HepG2 (cell line): Measurements from ENCODE around the gene ANAPC16. TPM values are rescaled to one million over a fixed set of nuclear protein-coding genes. Genes with fewer than 3 reads are reported as not detected.
A peak's percentile ranks its signal among the peaks of the same experiment; 100 is the strongest.

ENCODE experiments used
- ATAD3A ChIP-seq: sonication (generic); formaldehyde crosslinking; IDR thresholded peaks from 2 replicates; pipeline ENCODE4 v1.4.0; 2020; ENCODE audit warnings: missing genetic modification reagents
- CHCHD3 ChIP-seq: sonication (generic); formaldehyde crosslinking; IDR thresholded peaks from 2 replicates; pipeline ENCODE4 v1.8.0; 2022; ENCODE audit warnings: mild to moderate bottlenecking, missing genetic modification reagents, moderate library complexity
- DNMT3B ChIP-seq: conservative IDR thresholded peaks from 2 replicates; pipeline ENCODE4 v1.6.1; 2016; ENCODE audit warnings: missing biosample characterization, control low read depth
- KLF15 ChIP-seq: sonication (generic); formaldehyde crosslinking; IDR thresholded peaks from 2 replicates; pipeline ENCODE4 v1.8.1; 2023; ENCODE audit warnings: borderline replicate concordance, mild to moderate bottlenecking, inconsistent platforms, missing genetic modification reagents, mixed read lengths
- NCOR1 ChIP-seq: fragments of 200-600 bp; sonication (generic); IDR thresholded peaks from 2 replicates; pipeline ENCODE4 v1.7.0; 2017; ENCODE audit warnings: antibody characterized with exemption, low read length, borderline replicate concordance
- RXRB ChIP-seq: IDR thresholded peaks from 2 replicates; pipeline ENCODE4 v1.6.1; 2016; ENCODE audit warnings: borderline replicate concordance, missing genetic modification reagents, missing compliant biosample characterization
- SMC3 ChIP-seq: IDR thresholded peaks from 2 replicates; pipeline ENCODE4 v1.6.1; 2011; ENCODE audit warnings: low read length, improper control_type of control experiment
- ZFAT ChIP-seq: sonication (generic); formaldehyde crosslinking; conservative IDR thresholded peaks from 2 replicates; pipeline ENCODE4 v1.8.1; 2023; ENCODE audit warnings: missing genetic modification reagents, inconsistent platforms
- ZNF256 ChIP-seq: sonication (generic); formaldehyde crosslinking; conservative IDR thresholded peaks from 2 replicates; pipeline ENCODE4 v1.4.0; 2020; ENCODE audit warnings: missing genetic modification reagents
- ZNF337 ChIP-seq: sonication (generic); formaldehyde crosslinking; IDR thresholded peaks from 2 replicates; pipeline ENCODE4 v1.5.1; 2020; ENCODE audit warnings: missing genetic modification reagents, low read depth, mild to moderate bottlenecking, borderline replicate concordance
- ZNF431 ChIP-seq: sonication (generic); formaldehyde crosslinking; IDR thresholded peaks from 2 replicates; pipeline ENCODE4 v1.9.0; 2022; ENCODE audit warnings: missing genetic modification reagents, low read depth, mild to moderate bottlenecking, borderline replicate concordance
- ZSCAN5A ChIP-seq: sonication (generic); formaldehyde crosslinking; IDR thresholded peaks from 2 replicates; pipeline ENCODE4 v1.8.0; 2022; ENCODE audit warnings: mild to moderate bottlenecking, missing genetic modification reagents, borderline replicate concordance
- polyA plus RNA-seq, 8 experiments: library from polyadenylated mRNA; depleted of rRNA in 3 of 8; stranded (reverse) in 7 of 8; unstranded in 1 of 8; fragments of >200 nt; fragmentation: Illumina TruSeq in 4 of 8; extraction: Trizol in 4 of 8; gene quantifications; 2 replicates each; pipeline versions ENCODE4 v1.2.1 to v1.2.3, GENCODE V29; 2011 to 2016; ENCODE audit warnings: low read depth in 4 of 8, missing spikeins in 1 of 8, mixed read lengths in 1 of 8; ENCODE audit not compliant: insufficient read depth in 1 of 8
- total RNA-seq, 5 experiments: library from RNA; depleted of rRNA; stranded (reverse); fragments of >200 nt; fragmentation: Illumina TruSeq; extraction: Trizol; gene quantifications; 2 replicates each; pipeline ENCODE4 v1.2.3, GENCODE V29; 2016; ENCODE audit warnings: low read depth in 1 of 5
- TF ChIP-seq, protein P1 (sequence below): sonication (generic); formaldehyde crosslinking; IDR thresholded peaks from 2 replicates; pipeline ENCODE4 v1.5.1; 2020; ENCODE audit warnings: missing genetic modification reagents, mild to moderate bottlenecking, borderline replicate concordance
- TF ChIP-seq, protein P2 (sequence below), 2 experiments: fragments of 450-650 bp in 1 of 2; sonication (generic) in 1 of 2; formaldehyde crosslinking in 1 of 2; IDR thresholded peaks; 2 replicates each; pipeline versions ENCODE4 v1.6.1 to v1.8.0; 2016 to 2022; ENCODE audit warnings: antibody characterized with exemption in 1 of 2, mild to moderate bottlenecking in 1 of 2, missing genetic modification reagents in 1 of 2

Gene ANAPC16
- total and polyA plus RNA-seq, 2 of the 13 experiments (the other 11 are each of a cell fraction or from before 2014, with no cell fraction given): 74.8 to 89.4 TPM

GRCh38 chr10:72254813-72255568 is 39.2 kb downstream of the ANAPC16 start (continued):
- TF ChIP-seq, protein P1, sequence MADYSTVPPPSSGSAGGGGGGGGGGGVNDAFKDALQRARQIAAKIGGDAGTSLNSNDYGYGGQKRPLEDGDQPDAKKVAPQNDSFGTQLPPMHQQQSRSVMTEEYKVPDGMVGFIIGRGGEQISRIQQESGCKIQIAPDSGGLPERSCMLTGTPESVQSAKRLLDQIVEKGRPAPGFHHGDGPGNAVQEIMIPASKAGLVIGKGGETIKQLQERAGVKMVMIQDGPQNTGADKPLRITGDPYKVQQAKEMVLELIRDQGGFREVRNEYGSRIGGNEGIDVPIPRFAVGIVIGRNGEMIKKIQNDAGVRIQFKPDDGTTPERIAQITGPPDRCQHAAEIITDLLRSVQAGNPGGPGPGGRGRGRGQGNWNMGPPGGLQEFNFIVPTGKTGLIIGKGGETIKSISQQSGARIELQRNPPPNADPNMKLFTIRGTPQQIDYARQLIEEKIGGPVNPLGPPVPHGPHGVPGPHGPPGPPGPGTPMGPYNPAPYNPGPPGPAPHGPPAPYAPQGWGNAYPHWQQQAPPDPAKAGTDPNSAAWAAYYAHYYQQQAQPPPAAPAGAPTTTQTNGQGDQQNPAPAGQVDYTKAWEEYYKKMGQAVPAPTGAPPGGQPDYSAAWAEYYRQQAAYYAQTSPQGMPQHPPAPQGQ (CRISPR knock-in tag): no peak
- TF ChIP-seq ZSCAN5A (CRISPR knock-in tag) (no peak), KLF15 (no peak), ATAD3A (CRISPR knock-in tag) (no peak), ZNF337 (CRISPR knock-in tag) (no peak), RXRB (CRISPR knock-in tag) (peak; percentile 23; the same call in 1 of the 2 replicates), CHCHD3 (CRISPR knock-in tag) (no peak), ZFAT (CRISPR knock-in tag) (no peak), DNMT3B (CRISPR knock-in tag) (no peak), SMC3 (no peak), NCOR1 (no peak), ZNF431 (no peak), ZNF256 (CRISPR knock-in tag) (no peak)
- TF ChIP-seq, protein P2, sequence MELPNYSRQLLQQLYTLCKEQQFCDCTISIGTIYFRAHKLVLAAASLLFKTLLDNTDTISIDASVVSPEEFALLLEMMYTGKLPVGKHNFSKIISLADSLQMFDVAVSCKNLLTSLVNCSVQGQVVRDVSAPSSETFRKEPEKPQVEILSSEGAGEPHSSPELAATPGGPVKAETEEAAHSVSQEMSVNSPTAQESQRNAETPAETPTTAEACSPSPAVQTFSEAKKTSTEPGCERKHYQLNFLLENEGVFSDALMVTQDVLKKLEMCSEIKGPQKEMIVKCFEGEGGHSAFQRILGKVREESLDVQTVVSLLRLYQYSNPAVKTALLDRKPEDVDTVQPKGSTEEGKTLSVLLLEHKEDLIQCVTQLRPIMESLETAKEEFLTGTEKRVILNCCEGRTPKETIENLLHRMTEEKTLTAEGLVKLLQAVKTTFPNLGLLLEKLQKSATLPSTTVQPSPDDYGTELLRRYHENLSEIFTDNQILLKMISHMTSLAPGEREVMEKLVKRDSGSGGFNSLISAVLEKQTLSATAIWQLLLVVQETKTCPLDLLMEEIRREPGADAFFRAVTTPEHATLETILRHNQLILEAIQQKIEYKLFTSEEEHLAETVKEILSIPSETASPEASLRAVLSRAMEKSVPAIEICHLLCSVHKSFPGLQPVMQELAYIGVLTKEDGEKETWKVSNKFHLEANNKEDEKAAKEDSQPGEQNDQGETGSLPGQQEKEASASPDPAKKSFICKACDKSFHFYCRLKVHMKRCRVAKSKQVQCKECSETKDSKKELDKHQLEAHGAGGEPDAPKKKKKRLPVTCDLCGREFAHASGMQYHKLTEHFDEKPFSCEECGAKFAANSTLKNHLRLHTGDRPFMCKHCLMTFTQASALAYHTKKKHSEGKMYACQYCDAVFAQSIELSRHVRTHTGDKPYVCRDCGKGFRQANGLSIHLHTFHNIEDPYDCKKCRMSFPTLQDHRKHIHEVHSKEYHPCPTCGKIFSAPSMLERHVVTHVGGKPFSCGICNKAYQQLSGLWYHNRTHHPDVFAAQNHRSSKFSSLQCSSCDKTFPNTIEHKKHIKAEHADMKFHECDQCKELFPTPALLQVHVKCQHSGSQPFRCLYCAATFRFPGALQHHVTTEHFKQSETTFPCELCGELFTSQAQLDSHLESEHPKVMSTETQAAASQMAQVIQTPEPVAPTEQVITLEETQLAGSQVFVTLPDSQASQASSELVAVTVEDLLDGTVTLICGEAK (IDR thresholded peaks at IDR 0.05): no peak
- TF ChIP-seq, protein P2 (CRISPR knock-in tag; IDR thresholded peaks at IDR 0.05): no peak
